ENCODE measurements around the gene RBM25. TPM values are rescaled to one million over a fixed set of nuclear protein-coding genes. Genes with fewer than 3 reads are reported as not detected.

RBM25 gene
- total and polyA plus RNA-seq, 2 experiments from 2014 or later = 120 to 204 TPM

- H3K4me2 ChIP-seq = no peak overlapping the region
- no peaks in the 10 kb centered on the region for H3K79me2 ChIP-seq (replicated peaks; ENCODE audit: insufficient read depth)
- Mint-ChIP-seq H3K4me1 (peaks cover 20% of the 10 kb centered on the region), H3K27me3 (ENCODE audit: insufficient read depth, low read depth, poor library complexity) (peaks cover 3% of the 10 kb centered on the region), H3K4me3 (no peak overlapping the region), H3K36me3 (ENCODE audit: low read depth) (peaks cover 44% of the 10 kb centered on the region), H3K9me3 (no peaks in the 10 kb centered on the region), H3K27ac (no peak overlapping the region)
- peaks cover 15% of the 10 kb centered on the region for H3F3A ChIP-seq (replicated peaks; ENCODE audit: low read depth)
- H3K9me2 ChIP-seq (ENCODE audit: insufficient read depth) = no peaks in the 10 kb centered on the region
- DNase-seq (ENCODE audit: low spot score) = peak; percentile 37
- no peak for ATAC-seq
- H4K20me1 ChIP-seq (replicated peaks; ENCODE audit: insufficient read depth) = peaks cover 7% of the 10 kb centered on the region
- H3K27ac ChIP-seq (ENCODE audit: low read depth) = no peak overlapping the region
- no peak for TF ChIP-seq POLR2AphosphoS5 (IDR thresholded peaks at IDR 0.05; ENCODE audit: low read depth)
- no peak for TF ChIP-seq JUNB (IDR thresholded peaks at IDR 0.05; ENCODE audit: unreplicated experiment)
- peak in 1 of 2 experiments; percentile 52; a peak in 3 of 4 replicates for TF ChIP-seq CTCF (conservative IDR thresholded peaks at IDR 0.05; ENCODE audit: low read depth in 2 of 2)
- TF ChIP-seq EZH2phosphoT487 (IDR thresholded peaks at IDR 0.05; ENCODE audit: unreplicated experiment) = no peak
- H2AFZ ChIP-seq = no peak overlapping the region
- no peaks in the 10 kb centered on the region for H3K27me3 ChIP-seq (ENCODE audit: insufficient read depth)
- peaks cover 15% of the 10 kb centered on the region for H3K4me1 ChIP-seq (ENCODE audit: insufficient read depth)
- no peak overlapping the region for H3K4me3 ChIP-seq
- H3K36me3 ChIP-seq (ENCODE audit: insufficient read depth) = no peaks in the 10 kb centered on the region; the same call in 1 of the 2 replicates
Observed at GRCh38 chr14:73173092-73173735, 114.9 kb downstream of the RBM25 start.

Small RNA genes lying within 50 kb of the gene (small RNA-seq; reads per million reads assigned to genes)
- gene RN7SL586P (ENCODE audit: low replicate concordance) = not detected

Other genes starting within 250 kb of the RBM25 start
- gene DPF3, start 164.4 kb upstream of the RBM25 start, total RNA-seq (2014; rRNA removed; shearing (Covaris generic)) = 1.0 TPM in 1 of 2 replicates, not detected in the other
- gene DPF3, start 164.4 kb upstream of the RBM25 start, polyA plus RNA-seq (2016; fragmentation: Nextera tagmentation; extraction: Ambion mirVana) = 0.18 and 0.37 TPM in 2 replicates
- gene DCAF4, start 132.1 kb upstream of the RBM25 start, total RNA-seq (2014; rRNA removed; shearing (Covaris generic)) = 30.3 and 39.3 TPM in 2 replicates
- gene DCAF4, start 132.1 kb upstream of the RBM25 start, polyA plus RNA-seq (2016; fragmentation: Nextera tagmentation; extraction: Ambion mirVana) = 17.5 and 18.4 TPM in 2 replicates
- gene ZFYVE1, start 31.4 kb upstream of the RBM25 start, total RNA-seq (2014; rRNA removed; shearing (Covaris generic)) = 10.2 and 12.5 TPM in 2 replicates
- gene ZFYVE1, start 31.4 kb upstream of the RBM25 start, polyA plus RNA-seq (2016; fragmentation: Nextera tagmentation; extraction: Ambion mirVana) = 3.2 and 3.7 TPM in 2 replicates
- 35.7 and 38.7 TPM in 2 replicates for gene PSEN1, start 78.0 kb downstream of the RBM25 start, total RNA-seq (2014; rRNA removed; shearing (Covaris generic))
- 12.6 and 14.6 TPM in 2 replicates for gene PSEN1, start 78.0 kb downstream of the RBM25 start, polyA plus RNA-seq (2016; fragmentation: Nextera tagmentation; extraction: Ambion mirVana)
- 11.3 and 13.2 TPM in 2 replicates for gene PAPLN, start 179.0 kb downstream of the RBM25 start, total RNA-seq (2014; rRNA removed; shearing (Covaris generic))
- gene PAPLN, start 179.0 kb downstream of the RBM25 start, polyA plus RNA-seq (2016; fragmentation: Nextera tagmentation; extraction: Ambion mirVana) = 2.4 and 2.8 TPM in 2 replicates